Liver (tissue), 3 donors: Measurements from ENCODE around the gene MAP1LC3B.

ENCODE experiments used
- EGR1 ChIP-seq, 2 donors: IDR thresholded peaks; 2 replicates each; pipeline ENCODE4 v1.6.1; 2016 to 2018; ENCODE audit warnings: antibody characterized with exemption in 2 of 2, low read depth in 2 of 2
- GABPA ChIP-seq, 2 donors: IDR thresholded peaks in 1 of 2; conservative IDR thresholded peaks in 1 of 2; 2 replicates each; pipeline ENCODE4 v1.6.1; 2016; ENCODE audit warnings: antibody characterized with exemption in 2 of 2, mild to moderate bottlenecking in 1 of 2, moderate library complexity in 1 of 2
- HNF4G ChIP-seq: IDR thresholded peaks from 2 replicates; pipeline ENCODE4 v1.6.1; 2016; ENCODE audit warnings: antibody characterized with exemption
- JUND ChIP-seq, 2 donors: IDR thresholded peaks; 2 replicates each; pipeline ENCODE4 v1.6.1; 2016; ENCODE audit warnings: antibody characterized with exemption in 2 of 2
- NR2F2 ChIP-seq: IDR thresholded peaks from 2 replicates; pipeline ENCODE4 v1.6.1; 2016; ENCODE audit warnings: antibody characterized with exemption
- RAD21 ChIP-seq, 2 donors: IDR thresholded peaks; 2 replicates each; pipeline ENCODE4 v1.6.1; 2016; ENCODE audit warnings: antibody characterized with exemption in 2 of 2, mild to moderate bottlenecking in 2 of 2
- RXRA ChIP-seq, 2 donors: IDR thresholded peaks; 2 replicates each; pipeline ENCODE4 v1.6.1; 2017 to 2018; ENCODE audit warnings: antibody characterized with exemption in 2 of 2, mild to moderate bottlenecking in 1 of 2
- SP1 ChIP-seq: IDR thresholded peaks from 2 replicates; pipeline ENCODE4 v1.6.1; 2018; ENCODE audit warnings: antibody characterized with exemption, mild to moderate bottlenecking
- TAF1 ChIP-seq: conservative IDR thresholded peaks from 2 replicates; pipeline ENCODE4 v1.6.1; 2016; ENCODE audit warnings: antibody characterized with exemption, mild to moderate bottlenecking
- YY1 ChIP-seq: IDR thresholded peaks from 2 replicates; pipeline ENCODE4 v1.6.1; 2016; ENCODE audit warnings: antibody characterized with exemption, mild to moderate bottlenecking
- TF ChIP-seq, protein P1 (sequence below): IDR thresholded peaks from 2 replicates; pipeline ENCODE4 v1.6.1; 2016; ENCODE audit warnings: antibody characterized with exemption, mild to moderate bottlenecking
- TF ChIP-seq, protein P2 (sequence below): fragments of 150-350 bp; IDR thresholded peaks from 2 replicates; pipeline ENCODE4 v1.5.1; 2017; ENCODE audit warnings: improper control_type of control experiment, low read depth, low read length; ENCODE audit not compliant: missing input control
- TF ChIP-seq, protein P3 (sequence below): IDR thresholded peaks from 2 replicates; pipeline ENCODE4 v1.6.1; 2016; ENCODE audit warnings: antibody characterized with exemption
- TF ChIP-seq, protein P4 (sequence below): IDR thresholded peaks from 2 replicates; pipeline ENCODE4 v1.6.1; 2016; ENCODE audit warnings: antibody characterized with exemption
- donor health status: healthy.
- donor health status: healthy.

DNA sequence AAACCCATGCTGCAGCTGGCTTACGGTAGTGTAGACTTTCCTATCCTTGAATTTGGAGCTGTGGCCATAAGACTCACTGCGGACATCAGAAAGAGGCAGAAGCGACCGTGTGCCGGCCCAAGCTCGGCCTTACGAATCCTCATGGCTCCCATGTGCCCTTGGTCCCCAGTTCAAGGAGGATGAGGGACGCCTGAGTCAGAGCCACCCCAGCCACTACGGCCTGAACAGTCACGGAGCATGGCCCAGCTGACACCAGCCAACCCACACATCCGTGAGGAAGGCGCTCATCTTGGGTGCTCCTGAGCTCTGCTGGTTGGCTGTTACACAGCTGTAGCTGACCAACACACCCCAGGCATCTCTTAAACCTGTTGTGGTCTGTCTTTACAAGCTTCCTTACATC, 56.7 kb downstream of the MAP1LC3B start:
- TF ChIP-seq, protein P1, sequence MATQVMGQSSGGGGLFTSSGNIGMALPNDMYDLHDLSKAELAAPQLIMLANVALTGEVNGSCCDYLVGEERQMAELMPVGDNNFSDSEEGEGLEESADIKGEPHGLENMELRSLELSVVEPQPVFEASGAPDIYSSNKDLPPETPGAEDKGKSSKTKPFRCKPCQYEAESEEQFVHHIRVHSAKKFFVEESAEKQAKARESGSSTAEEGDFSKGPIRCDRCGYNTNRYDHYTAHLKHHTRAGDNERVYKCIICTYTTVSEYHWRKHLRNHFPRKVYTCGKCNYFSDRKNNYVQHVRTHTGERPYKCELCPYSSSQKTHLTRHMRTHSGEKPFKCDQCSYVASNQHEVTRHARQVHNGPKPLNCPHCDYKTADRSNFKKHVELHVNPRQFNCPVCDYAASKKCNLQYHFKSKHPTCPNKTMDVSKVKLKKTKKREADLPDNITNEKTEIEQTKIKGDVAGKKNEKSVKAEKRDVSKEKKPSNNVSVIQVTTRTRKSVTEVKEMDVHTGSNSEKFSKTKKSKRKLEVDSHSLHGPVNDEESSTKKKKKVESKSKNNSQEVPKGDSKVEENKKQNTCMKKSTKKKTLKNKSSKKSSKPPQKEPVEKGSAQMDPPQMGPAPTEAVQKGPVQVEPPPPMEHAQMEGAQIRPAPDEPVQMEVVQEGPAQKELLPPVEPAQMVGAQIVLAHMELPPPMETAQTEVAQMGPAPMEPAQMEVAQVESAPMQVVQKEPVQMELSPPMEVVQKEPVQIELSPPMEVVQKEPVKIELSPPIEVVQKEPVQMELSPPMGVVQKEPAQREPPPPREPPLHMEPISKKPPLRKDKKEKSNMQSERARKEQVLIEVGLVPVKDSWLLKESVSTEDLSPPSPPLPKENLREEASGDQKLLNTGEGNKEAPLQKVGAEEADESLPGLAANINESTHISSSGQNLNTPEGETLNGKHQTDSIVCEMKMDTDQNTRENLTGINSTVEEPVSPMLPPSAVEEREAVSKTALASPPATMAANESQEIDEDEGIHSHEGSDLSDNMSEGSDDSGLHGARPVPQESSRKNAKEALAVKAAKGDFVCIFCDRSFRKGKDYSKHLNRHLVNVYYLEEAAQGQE, result no peak
- TF ChIP-seq, protein P2, sequence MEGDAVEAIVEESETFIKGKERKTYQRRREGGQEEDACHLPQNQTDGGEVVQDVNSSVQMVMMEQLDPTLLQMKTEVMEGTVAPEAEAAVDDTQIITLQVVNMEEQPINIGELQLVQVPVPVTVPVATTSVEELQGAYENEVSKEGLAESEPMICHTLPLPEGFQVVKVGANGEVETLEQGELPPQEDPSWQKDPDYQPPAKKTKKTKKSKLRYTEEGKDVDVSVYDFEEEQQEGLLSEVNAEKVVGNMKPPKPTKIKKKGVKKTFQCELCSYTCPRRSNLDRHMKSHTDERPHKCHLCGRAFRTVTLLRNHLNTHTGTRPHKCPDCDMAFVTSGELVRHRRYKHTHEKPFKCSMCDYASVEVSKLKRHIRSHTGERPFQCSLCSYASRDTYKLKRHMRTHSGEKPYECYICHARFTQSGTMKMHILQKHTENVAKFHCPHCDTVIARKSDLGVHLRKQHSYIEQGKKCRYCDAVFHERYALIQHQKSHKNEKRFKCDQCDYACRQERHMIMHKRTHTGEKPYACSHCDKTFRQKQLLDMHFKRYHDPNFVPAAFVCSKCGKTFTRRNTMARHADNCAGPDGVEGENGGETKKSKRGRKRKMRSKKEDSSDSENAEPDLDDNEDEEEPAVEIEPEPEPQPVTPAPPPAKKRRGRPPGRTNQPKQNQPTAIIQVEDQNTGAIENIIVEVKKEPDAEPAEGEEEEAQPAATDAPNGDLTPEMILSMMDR, result no peak
- TF ChIP-seq RAD21 (IDR thresholded peaks at IDR 0.05) (no peak), SP1 (no peak), GABPA (IDR thresholded peaks at IDR 0.05 in 1 of 2, conservative IDR thresholded peaks at IDR 0.05 in 1 of 2) (no peak), YY1 (no peak), NR2F2 (no peak), JUND (IDR thresholded peaks at IDR 0.05) (no peak), TAF1 (no peak), RXRA (IDR thresholded peaks at IDR 0.05) (no peak), HNF4G (no peak), EGR1 (IDR thresholded peaks at IDR 0.05; ENCODE audit: low read depth in 2 of 2) (no peak)
- TF ChIP-seq, protein P3, sequence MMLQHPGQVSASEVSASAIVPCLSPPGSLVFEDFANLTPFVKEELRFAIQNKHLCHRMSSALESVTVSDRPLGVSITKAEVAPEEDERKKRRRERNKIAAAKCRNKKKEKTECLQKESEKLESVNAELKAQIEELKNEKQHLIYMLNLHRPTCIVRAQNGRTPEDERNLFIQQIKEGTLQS, result no peak
- TF ChIP-seq, protein P4, sequence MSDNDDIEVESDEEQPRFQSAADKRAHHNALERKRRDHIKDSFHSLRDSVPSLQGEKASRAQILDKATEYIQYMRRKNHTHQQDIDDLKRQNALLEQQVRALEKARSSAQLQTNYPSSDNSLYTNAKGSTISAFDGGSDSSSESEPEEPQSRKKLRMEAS, result no peak
